ENCODE measurements around the gene PIP5K1B.

PIP5K1B gene

DNA sequence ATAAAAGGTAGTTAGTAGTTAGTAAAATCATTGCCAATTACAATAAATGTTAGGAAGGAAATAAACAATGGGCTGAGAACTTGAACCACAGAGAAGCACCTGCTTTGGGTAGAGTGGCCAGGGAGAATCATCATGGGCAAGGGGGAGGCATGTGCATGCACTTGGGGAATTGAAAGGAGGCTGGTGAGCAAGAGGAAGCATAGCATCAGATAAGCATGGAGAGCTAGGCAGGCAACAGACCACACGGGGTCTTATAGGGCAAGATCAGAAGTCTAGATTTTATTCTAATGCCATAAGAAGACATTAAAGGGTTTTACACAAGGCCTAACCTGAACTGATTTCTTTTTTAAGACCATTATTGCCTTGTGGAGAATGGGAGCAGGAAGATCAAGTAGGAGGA lies 93.4 kb downstream of the PIP5K1B start:
- Histone ChIP-seq H3K4me1 (ENCODE audit: control insufficient read depth in 1 of 2, insufficient read depth in 2 of 2, low read length in 2 of 2) (no peaks in the 10 kb centered on the region), H3K27ac (ENCODE audit: low read length) (no peak overlapping the region), H3K27me3 (ENCODE audit: low read depth, low read length) (no peaks in the 10 kb centered on the region), H3K36me3 (ENCODE audit: control insufficient read depth in 1 of 2, insufficient read depth in 2 of 2, low read length in 2 of 2) (no peaks in the 10 kb centered on the region), H3K4me3 (ENCODE audit: low read depth in 1 of 2, low read length in 2 of 2) (no peak overlapping the region), H3K9me3 (ENCODE audit: control insufficient read depth in 1 of 2, low read length in 2 of 2) (no peaks in the 10 kb centered on the region)

DNA sequence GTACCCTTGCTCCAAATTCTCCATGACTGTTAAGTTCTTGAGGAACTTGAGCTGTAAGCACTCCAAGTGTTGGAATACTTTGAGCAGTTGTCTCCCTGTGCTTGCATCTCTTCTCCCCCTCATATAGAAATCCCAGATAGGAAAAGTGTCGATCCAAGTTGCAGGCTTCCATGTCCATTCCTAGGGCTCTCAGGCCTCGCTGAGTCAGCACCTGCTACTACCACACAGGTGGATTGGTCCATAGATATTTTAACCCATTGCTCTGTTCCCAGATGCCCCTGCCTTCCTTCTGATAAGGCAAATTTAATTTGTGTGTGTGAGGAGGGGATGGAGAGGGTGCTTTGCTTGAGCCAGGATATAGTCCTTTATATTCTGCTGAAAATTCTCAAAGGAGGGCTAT lies 95.8 kb downstream of the PIP5K1B start:
- Histone ChIP-seq H3K27me3 (ENCODE audit: low read depth, low read length) (no peaks in the 10 kb centered on the region), H3K9me3 (ENCODE audit: control insufficient read depth in 1 of 2, low read length in 2 of 2) (no peaks in the 10 kb centered on the region)

DNA sequence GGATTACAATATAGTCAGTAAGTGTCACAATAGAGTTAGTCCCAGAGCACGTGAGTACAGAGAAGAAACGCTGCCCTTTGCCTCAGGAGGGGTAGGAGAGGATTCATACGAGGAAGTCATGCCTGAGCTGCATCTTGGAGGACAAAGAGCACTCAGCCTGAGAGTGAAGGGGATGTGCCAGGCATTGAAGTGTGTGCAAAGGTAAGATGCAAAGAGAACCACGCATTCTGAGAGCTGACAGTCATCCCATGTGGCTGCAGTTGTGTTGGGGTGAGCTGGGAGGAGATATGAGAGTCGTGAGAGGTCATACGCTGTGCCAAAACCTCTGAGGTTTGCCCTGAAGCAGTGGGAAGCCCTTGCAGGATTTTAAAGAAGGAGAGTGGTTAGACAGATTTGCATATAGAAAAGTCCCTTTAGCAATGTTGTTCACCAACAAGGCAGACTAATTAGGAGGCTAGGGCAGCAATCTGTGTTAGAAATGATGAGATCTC lies 97.5 kb downstream of the PIP5K1B start:
- Histone ChIP-seq H3K27ac (ENCODE audit: low read length) (no peak overlapping the region), H3K9me3 (ENCODE audit: control insufficient read depth in 1 of 2, low read length in 2 of 2) (no peaks in the 10 kb centered on the region)

More for the DNA sequence above, 95.8 kb downstream of the PIP5K1B start:
- H3K27ac ChIP-seq (ENCODE audit: low read length) = no peak overlapping the region
- peaks cover 0 to 8% of the 10 kb centered on the region in 2 donors for H3K4me1 ChIP-seq (ENCODE audit: control insufficient read depth in 1 of 2, insufficient read depth in 2 of 2, low read length in 2 of 2)
- H3K4me3 ChIP-seq (ENCODE audit: low read depth in 1 of 2, low read length in 2 of 2) = no peak overlapping the region
- H3K36me3 ChIP-seq (ENCODE audit: control insufficient read depth in 1 of 2, insufficient read depth in 2 of 2, low read length in 2 of 2) = no peaks in the 10 kb centered on the region

DNA sequence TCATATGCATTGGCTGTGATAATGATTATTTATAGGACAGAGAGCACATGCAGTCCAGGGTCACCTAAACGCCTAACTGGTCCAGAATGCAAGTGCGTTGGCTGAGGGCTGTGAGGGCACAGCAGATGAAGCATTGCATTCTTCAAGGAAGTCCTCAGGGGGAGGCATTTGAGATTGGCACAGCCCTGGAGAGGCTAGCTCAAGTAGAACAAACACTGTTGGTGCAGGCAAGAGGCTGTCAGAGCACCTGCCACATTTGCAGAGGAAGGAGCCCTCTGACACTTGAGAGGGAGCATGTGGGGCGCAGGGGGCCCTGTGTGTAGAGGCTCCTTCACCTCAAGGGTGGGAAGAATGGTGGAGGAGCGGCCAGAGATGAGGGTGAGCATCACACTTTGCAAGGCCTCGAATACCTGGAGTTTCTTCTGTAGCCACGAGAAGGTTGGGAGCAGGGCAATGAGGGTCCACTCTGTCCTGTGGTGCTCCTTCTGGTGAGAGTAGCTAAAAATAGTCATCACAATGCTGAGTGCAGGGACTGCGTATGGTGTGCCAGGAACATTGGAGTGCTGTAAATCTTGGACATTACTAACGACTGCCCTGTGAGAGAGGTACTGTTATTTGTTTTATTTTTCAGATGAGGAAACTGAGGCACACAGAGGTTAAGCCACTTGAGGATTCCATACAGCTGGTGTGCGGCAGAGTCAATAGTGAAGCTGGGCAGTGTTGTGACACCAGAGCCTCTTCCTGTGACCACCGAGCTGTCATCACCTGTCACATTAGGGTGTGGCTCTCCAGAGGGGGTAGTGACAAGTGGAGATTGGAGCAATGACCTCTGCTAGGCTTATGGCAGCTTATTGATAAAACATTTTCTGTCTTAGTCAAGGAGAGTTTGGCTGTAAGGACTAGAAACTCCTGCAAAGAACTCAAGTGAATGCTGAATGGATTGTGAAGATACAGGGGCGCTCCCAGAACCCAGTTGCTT lies 100.2 kb downstream of the PIP5K1B start:
- Histone ChIP-seq H3K27ac (ENCODE audit: low read length) (no peak overlapping the region), H3K9me3 (ENCODE audit: control insufficient read depth in 1 of 2, low read length in 2 of 2) (no peaks in the 10 kb centered on the region), H3K27me3 (ENCODE audit: low read depth, low read length) (no peaks in the 10 kb centered on the region), H3K4me1 (ENCODE audit: control insufficient read depth in 1 of 2, insufficient read depth in 2 of 2, low read length in 2 of 2) (peaks cover 0 to 10% of the 10 kb centered on the region in 2 donors), H3K36me3 (ENCODE audit: control insufficient read depth in 1 of 2, insufficient read depth in 2 of 2, low read length in 2 of 2) (no peaks in the 10 kb centered on the region), H3K4me3 (ENCODE audit: low read depth in 1 of 2, low read length in 2 of 2) (no peak overlapping the region)

More for the DNA sequence above, 97.5 kb downstream of the PIP5K1B start:
- H3K27me3 ChIP-seq (ENCODE audit: low read depth, low read length) = no peaks in the 10 kb centered on the region
- H3K4me3 ChIP-seq (ENCODE audit: low read depth in 1 of 2, low read length in 2 of 2) = no peak overlapping the region
- H3K36me3 ChIP-seq (ENCODE audit: control insufficient read depth in 1 of 2, insufficient read depth in 2 of 2, low read length in 2 of 2) = no peaks in the 10 kb centered on the region
- H3K4me1 ChIP-seq (ENCODE audit: control insufficient read depth in 1 of 2, insufficient read depth in 2 of 2, low read length in 2 of 2) = peaks cover 0 to 10% of the 10 kb centered on the region in 2 donors

DNA sequence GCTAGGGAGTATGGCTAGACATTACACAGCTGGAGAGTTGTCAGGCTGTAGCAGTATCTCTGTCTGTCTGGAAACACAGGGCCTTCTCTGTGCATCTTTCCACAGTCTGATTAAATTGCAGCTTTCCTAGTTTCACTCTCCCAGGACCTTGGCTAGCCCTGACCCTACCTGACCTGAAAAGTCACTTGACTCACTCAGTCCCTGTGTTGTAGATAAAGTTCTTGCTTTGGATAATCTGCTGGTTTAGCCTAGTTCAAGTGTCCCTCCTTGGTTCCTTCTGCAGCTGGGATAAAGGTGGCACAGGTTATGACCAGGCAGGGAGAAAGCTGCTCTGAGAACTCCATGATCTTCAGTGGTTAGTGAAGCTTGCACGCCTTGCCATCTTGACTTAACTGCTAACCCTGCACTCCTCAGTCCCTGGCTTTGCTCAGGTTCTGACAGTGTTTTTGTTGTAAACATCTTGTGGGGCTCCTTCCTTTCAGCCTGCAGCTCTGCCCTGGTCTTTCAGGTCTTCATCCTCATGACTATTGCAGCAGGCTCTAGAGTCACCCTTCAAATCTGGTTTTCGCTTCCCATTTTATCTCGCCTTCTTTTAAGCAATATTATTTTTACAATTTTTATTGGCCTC lies 101.0 kb downstream of the PIP5K1B start:
- H3K36me3 ChIP-seq (ENCODE audit: control insufficient read depth in 1 of 2, insufficient read depth in 2 of 2, low read length in 2 of 2) = no peaks in the 10 kb centered on the region
- H3K4me3 ChIP-seq (ENCODE audit: low read depth in 1 of 2, low read length in 2 of 2) = no peak overlapping the region
- no peaks in the 10 kb centered on the region for H3K27me3 ChIP-seq (ENCODE audit: low read depth, low read length)
- H3K27ac ChIP-seq (ENCODE audit: low read length) = no peak overlapping the region
- peaks cover 0 to 10% of the 10 kb centered on the region in 2 donors for H3K4me1 ChIP-seq (ENCODE audit: control insufficient read depth in 1 of 2, insufficient read depth in 2 of 2, low read length in 2 of 2)
- H3K9me3 ChIP-seq (ENCODE audit: control insufficient read depth in 1 of 2, low read length in 2 of 2) = no peaks in the 10 kb centered on the region

DNA sequence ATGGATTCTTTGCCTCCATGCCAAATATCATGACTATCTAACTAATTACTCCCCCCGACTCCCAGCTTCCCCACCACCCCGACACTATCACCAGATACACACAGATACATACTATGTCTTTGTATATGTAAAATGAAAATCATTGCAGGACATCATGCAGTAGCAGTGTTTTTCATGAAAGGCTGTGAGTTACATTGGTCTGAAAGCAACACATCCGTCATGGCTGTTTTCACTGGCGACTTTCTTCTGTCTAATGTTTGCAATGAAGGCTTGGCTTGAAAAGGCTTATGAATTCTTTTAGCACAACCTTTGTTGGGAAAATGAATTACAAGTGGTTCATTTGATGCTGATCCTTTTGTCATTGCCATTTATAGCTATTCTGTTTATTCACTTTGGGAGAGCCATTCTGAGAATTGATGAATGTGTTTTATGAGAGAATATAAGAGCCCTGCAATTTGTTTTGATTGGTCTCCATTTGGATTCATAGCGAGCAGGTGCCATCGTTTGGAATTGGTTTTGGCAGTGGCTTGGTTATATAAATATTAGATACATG lies 103.4 kb downstream of the PIP5K1B start:
- Histone ChIP-seq H3K4me3 (ENCODE audit: low read depth in 1 of 2, low read length in 2 of 2) (no peak overlapping the region), H3K4me1 (ENCODE audit: control insufficient read depth in 1 of 2, insufficient read depth in 2 of 2, low read length in 2 of 2) (peaks cover 0 to 10% of the 10 kb centered on the region in 2 donors), H3K27me3 (ENCODE audit: low read depth, low read length) (no peaks in the 10 kb centered on the region), H3K27ac (ENCODE audit: low read length) (no peak overlapping the region), H3K9me3 (ENCODE audit: control insufficient read depth in 1 of 2, low read length in 2 of 2) (no peaks in the 10 kb centered on the region), H3K36me3 (ENCODE audit: control insufficient read depth in 1 of 2, insufficient read depth in 2 of 2, low read length in 2 of 2) (no peaks in the 10 kb centered on the region)

DNA sequence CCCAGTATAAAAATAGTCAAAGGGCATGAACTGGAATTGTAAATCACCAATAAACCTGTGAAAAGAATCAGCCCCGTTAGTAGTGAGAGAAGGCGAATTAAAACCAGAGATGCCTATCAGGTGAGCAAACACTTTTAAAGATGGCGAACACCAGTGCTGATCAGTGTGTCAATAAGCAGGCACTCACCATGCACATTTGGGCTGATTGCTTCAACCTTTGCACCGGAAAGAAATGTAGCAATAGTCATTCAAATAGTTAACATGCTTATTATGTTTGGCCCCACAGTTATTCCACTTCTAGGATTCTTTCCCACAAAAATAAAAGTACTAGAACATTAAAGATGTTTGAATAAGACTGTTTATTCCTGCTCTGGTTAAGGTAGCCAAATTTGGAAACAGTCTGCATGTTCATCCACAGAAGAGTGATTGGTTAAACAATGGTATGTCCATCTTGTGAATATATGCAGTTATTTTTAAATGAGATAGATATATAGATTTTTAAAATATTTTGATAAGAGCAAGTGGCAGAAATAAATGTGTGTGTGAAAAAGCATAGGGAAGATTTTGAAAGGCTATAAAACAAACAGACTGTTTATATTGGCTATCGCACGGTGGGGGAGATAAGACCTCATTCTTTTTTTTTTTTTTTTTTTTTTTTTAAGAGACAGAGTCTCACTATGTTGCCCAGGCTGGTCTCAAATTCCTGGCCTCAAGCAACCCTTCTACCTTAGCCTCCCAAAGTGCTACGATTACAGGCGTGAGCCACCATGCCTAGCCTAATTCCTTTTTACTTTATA lies 112.2 kb downstream of the PIP5K1B start:
- H3K27ac ChIP-seq (ENCODE audit: low read length) = no peak overlapping the region
- no peaks in the 10 kb centered on the region for H3K27me3 ChIP-seq (ENCODE audit: low read depth, low read length)
- H3K4me3 ChIP-seq (ENCODE audit: low read depth in 1 of 2, low read length in 2 of 2) = no peak overlapping the region
- no peaks in the 10 kb centered on the region for H3K36me3 ChIP-seq (ENCODE audit: control insufficient read depth in 1 of 2, insufficient read depth in 2 of 2, low read length in 2 of 2)
- no peaks in the 10 kb centered on the region for H3K9me3 ChIP-seq (ENCODE audit: control insufficient read depth in 1 of 2, low read length in 2 of 2)
- H3K4me1 ChIP-seq (ENCODE audit: control insufficient read depth in 1 of 2, insufficient read depth in 2 of 2, low read length in 2 of 2) = no peaks in the 10 kb centered on the region

DNA sequence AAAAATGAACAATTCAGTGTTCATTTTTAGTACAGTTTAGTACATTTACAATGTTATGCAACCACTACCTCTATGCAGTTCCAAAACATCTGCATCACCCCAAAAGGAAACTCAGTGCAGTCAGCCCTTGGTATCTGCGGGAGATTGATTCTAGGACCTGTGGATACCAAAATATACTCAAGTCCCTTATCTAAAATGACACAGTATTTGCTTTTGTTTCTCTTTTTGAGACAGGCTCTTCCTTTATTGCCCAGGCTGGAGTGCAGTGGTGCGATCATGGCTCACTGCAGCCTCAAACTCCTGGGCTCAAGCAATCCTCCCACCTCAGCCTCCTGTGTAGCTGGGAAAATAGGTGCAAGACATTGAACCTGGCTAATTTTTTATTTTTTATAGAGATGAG lies 114.0 kb downstream of the PIP5K1B start:
- Histone ChIP-seq H3K36me3 (ENCODE audit: control insufficient read depth in 1 of 2, insufficient read depth in 2 of 2, low read length in 2 of 2) (no peaks in the 10 kb centered on the region), H3K4me1 (ENCODE audit: control insufficient read depth in 1 of 2, insufficient read depth in 2 of 2, low read length in 2 of 2) (no peaks in the 10 kb centered on the region), H3K9me3 (ENCODE audit: control insufficient read depth in 1 of 2, low read length in 2 of 2) (no peaks in the 10 kb centered on the region), H3K27ac (ENCODE audit: low read length) (no peak overlapping the region), H3K4me3 (ENCODE audit: low read depth in 1 of 2, low read length in 2 of 2) (no peak overlapping the region), H3K27me3 (ENCODE audit: low read depth, low read length) (no peaks in the 10 kb centered on the region)

DNA sequence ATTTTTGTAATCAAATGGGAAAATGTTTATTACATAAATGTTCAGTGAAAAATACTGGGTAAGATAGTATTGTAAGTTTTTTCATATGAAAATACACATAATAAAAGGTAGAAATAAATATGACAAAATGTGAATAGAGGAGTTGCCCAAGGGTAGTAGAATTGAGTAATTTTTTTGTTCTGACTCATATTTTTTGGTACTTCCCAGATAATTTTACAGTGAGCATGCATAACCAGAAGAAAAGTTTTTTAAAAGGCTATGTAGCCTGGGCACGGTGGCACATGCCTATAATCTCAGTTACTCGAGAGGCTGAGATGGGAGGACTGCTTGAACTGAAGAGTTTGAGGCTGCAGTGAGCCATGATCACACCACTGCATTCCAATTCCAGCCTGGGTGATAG lies 116.9 kb downstream of the PIP5K1B start:
- Histone ChIP-seq H3K9me3 (ENCODE audit: control insufficient read depth in 1 of 2, low read length in 2 of 2) (no peaks in the 10 kb centered on the region), H3K27ac (ENCODE audit: low read length) (no peak overlapping the region), H3K4me1 (ENCODE audit: control insufficient read depth in 1 of 2, insufficient read depth in 2 of 2, low read length in 2 of 2) (no peaks in the 10 kb centered on the region), H3K36me3 (ENCODE audit: control insufficient read depth in 1 of 2, insufficient read depth in 2 of 2, low read length in 2 of 2) (no peaks in the 10 kb centered on the region), H3K4me3 (ENCODE audit: low read depth in 1 of 2, low read length in 2 of 2) (no peak overlapping the region), H3K27me3 (ENCODE audit: low read depth, low read length) (no peaks in the 10 kb centered on the region)

DNA sequence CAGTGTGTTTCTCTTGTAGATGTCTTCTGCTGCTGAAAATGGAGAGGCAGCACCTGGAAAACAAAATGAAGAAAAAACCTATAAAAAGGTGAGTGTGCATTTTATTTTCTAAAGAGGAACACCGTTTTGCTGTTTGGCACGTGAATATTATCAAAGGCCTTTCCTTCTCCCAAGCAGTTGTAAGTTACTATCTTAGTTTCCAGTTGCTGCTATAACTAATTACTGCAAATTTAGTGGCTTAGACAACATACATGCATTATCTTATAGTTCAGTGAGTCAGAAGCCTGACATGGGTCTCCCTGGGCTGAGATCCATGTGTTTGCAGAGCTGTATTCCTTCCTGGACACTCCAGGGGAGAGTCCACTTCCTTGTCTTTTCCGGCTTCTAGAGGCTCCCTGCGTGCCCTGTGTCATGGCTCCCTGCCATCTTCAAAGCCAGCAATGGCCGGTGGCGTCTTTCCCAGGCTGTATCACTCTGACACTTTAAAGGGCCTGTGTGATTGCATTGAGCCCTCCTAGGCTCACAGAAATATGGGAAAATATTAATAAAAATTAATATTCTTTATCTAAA lies 117.6 kb downstream of the PIP5K1B start:
- Histone ChIP-seq H3K9me3 (ENCODE audit: control insufficient read depth in 1 of 2, low read length in 2 of 2) (no peaks in the 10 kb centered on the region), H3K27ac (ENCODE audit: low read length) (no peak overlapping the region), H3K4me3 (ENCODE audit: low read depth in 1 of 2, low read length in 2 of 2) (no peak overlapping the region), H3K27me3 (ENCODE audit: low read depth, low read length) (no peaks in the 10 kb centered on the region), H3K36me3 (ENCODE audit: control insufficient read depth in 1 of 2, insufficient read depth in 2 of 2, low read length in 2 of 2) (no peaks in the 10 kb centered on the region), H3K4me1 (ENCODE audit: control insufficient read depth in 1 of 2, insufficient read depth in 2 of 2, low read length in 2 of 2) (no peaks in the 10 kb centered on the region)
